ENCODE measurements around the gene THOC1.

DNA sequence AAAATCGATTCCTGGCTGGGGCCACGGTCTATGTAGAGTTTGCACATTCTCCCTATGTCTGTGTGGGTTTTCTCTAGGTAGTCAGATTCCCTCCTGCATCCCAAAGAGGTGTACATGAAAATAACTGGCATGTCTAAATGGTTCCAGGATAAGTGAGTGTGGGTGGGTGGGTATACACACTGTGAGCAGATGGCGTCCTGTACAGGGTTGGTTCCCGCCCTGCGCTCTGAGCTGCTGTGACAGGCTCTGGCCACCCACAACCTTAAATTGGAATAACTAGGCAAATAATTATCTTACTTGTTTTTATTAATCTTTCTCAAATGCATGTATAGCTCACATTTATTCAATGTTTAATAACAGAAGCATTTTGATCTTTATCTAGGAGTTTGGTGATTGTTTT is 16.3 kb downstream of the THOC1 start:
- TF ChIP-seq, protein P1, sequence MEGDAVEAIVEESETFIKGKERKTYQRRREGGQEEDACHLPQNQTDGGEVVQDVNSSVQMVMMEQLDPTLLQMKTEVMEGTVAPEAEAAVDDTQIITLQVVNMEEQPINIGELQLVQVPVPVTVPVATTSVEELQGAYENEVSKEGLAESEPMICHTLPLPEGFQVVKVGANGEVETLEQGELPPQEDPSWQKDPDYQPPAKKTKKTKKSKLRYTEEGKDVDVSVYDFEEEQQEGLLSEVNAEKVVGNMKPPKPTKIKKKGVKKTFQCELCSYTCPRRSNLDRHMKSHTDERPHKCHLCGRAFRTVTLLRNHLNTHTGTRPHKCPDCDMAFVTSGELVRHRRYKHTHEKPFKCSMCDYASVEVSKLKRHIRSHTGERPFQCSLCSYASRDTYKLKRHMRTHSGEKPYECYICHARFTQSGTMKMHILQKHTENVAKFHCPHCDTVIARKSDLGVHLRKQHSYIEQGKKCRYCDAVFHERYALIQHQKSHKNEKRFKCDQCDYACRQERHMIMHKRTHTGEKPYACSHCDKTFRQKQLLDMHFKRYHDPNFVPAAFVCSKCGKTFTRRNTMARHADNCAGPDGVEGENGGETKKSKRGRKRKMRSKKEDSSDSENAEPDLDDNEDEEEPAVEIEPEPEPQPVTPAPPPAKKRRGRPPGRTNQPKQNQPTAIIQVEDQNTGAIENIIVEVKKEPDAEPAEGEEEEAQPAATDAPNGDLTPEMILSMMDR (conservative IDR thresholded peaks at IDR 0.05; ENCODE audit: low read depth in 2 of 2) = no peak
- no peak for TF ChIP-seq CREB1 (CRISPR knock-in tag; IDR thresholded peaks at IDR 0.05; ENCODE audit: low read depth)
- no peak for TF ChIP-seq EZH2phosphoT487 (IDR thresholded peaks at IDR 0.05; ENCODE audit: unreplicated experiment)
- TF ChIP-seq, protein P2, sequence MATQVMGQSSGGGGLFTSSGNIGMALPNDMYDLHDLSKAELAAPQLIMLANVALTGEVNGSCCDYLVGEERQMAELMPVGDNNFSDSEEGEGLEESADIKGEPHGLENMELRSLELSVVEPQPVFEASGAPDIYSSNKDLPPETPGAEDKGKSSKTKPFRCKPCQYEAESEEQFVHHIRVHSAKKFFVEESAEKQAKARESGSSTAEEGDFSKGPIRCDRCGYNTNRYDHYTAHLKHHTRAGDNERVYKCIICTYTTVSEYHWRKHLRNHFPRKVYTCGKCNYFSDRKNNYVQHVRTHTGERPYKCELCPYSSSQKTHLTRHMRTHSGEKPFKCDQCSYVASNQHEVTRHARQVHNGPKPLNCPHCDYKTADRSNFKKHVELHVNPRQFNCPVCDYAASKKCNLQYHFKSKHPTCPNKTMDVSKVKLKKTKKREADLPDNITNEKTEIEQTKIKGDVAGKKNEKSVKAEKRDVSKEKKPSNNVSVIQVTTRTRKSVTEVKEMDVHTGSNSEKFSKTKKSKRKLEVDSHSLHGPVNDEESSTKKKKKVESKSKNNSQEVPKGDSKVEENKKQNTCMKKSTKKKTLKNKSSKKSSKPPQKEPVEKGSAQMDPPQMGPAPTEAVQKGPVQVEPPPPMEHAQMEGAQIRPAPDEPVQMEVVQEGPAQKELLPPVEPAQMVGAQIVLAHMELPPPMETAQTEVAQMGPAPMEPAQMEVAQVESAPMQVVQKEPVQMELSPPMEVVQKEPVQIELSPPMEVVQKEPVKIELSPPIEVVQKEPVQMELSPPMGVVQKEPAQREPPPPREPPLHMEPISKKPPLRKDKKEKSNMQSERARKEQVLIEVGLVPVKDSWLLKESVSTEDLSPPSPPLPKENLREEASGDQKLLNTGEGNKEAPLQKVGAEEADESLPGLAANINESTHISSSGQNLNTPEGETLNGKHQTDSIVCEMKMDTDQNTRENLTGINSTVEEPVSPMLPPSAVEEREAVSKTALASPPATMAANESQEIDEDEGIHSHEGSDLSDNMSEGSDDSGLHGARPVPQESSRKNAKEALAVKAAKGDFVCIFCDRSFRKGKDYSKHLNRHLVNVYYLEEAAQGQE (IDR thresholded peaks at IDR 0.05; ENCODE audit: unreplicated experiment) = no peak
- no peak for TF ChIP-seq EZH2 (IDR thresholded peaks at IDR 0.05; ENCODE audit: low read depth, unreplicated experiment)
- TF ChIP-seq POLR2AphosphoS5 (IDR thresholded peaks at IDR 0.05; ENCODE audit: low read depth) = no peak

Data from GM23338 (cell line).